Endodermal cell (in vitro differentiated cells): ENCODE measurements around the gene ZEB2. TPM values are rescaled to one million over a fixed set of nuclear protein-coding genes. Genes with fewer than 3 reads are reported as not detected.

ENCODE experiments used
- DNase-seq: peaks from one replicate; pipeline ENCODE4 v3.0.0-alpha.2; 2017
- H3K27ac ChIP-seq: 2 replicates; pipeline ENCODE4 v1.5.1; 2013; ENCODE audit warnings: mild to moderate bottlenecking, low read depth, low read length, moderate library complexity
- H3K27me3 ChIP-seq: 2 replicates; pipeline ENCODE4 v1.6.1; 2013; ENCODE audit warnings: mild to moderate bottlenecking, low read length, moderate library complexity; ENCODE audit not compliant: insufficient read depth, control insufficient read depth, poor library complexity, severe bottlenecking
- H3K36me3 ChIP-seq: 2 replicates; pipeline ENCODE4 v1.7.0; 2013; ENCODE audit warnings: mild to moderate bottlenecking, low read length, moderate library complexity; ENCODE audit not compliant: control insufficient read depth, insufficient read depth
- H3K4me1 ChIP-seq: one replicate; pipeline ENCODE4 v1.7.0; 2013; ENCODE audit warnings: low read length; ENCODE audit not compliant: control insufficient read depth, insufficient read depth
- H3K4me3 ChIP-seq: 2 replicates; pipeline ENCODE4 v1.5.1; 2013; ENCODE audit warnings: mild to moderate bottlenecking, low read length, moderate library complexity
- H3K9ac ChIP-seq: 2 replicates; pipeline ENCODE4 v1.6.1; 2013; ENCODE audit warnings: mild to moderate bottlenecking, low read length, moderate library complexity; ENCODE audit not compliant: poor library complexity, severe bottlenecking; ENCODE audit errors: extremely low read depth
- H3K9me3 ChIP-seq: 2 replicates; pipeline ENCODE4 v1.6.1; 2013; ENCODE audit warnings: mild to moderate bottlenecking, low read length, moderate library complexity; ENCODE audit not compliant: control insufficient read depth
- H3K27ac Mint-ChIP-seq: 2 replicates; pipeline ENCODE4 v1.8.0; 2020; ENCODE audit warnings: mixed read lengths
- H3K27me3 Mint-ChIP-seq: 2 replicates; pipeline ENCODE4 v1.8.0; 2021; ENCODE audit warnings: mild to moderate bottlenecking, mixed read lengths; ENCODE audit not compliant: insufficient read depth
- H3K36me3 Mint-ChIP-seq: 2 replicates; pipeline ENCODE4 v1.8.0; 2020; ENCODE audit warnings: low read depth, mixed read lengths
- H3K4me1 Mint-ChIP-seq: 2 replicates; pipeline ENCODE4 v1.8.0; 2020; ENCODE audit warnings: mixed read lengths
- H3K4me3 Mint-ChIP-seq: 2 replicates; pipeline ENCODE4 v1.8.0; 2020; ENCODE audit warnings: mild to moderate bottlenecking, moderate library complexity, mixed read lengths
- H3K9me3 Mint-ChIP-seq: 2 replicates; pipeline ENCODE4 v1.8.0; 2020; ENCODE audit warnings: mild to moderate bottlenecking, mixed read lengths
- CTCF ChIP-seq: fragments of 200-600 bp; sonication (generic); conservative IDR thresholded peaks from 2 replicates; pipeline ENCODE4 v1.5.0; 2021; ENCODE audit warnings: antibody characterized with exemption, mild to moderate bottlenecking
- WGBS, 2 experiments: methylation state at CpG; one replicate each; pipeline versions ENCODE4 v1.1.5 to v1.1.7; 2013; ENCODE audit warnings: missing lambda C conversion rate in 2 of 2, mixed read lengths in 1 of 2; ENCODE audit not compliant: insufficient coverage in 1 of 2, insufficient read length in 1 of 2; 5-methylcytosine and 5-hydroxymethylcytosine counted together
- total RNA-seq, 2 donors: library from RNA; stranded (reverse); fragmentation: NEBNext Ultra II Directional in 1 of 2; extraction: Animal tissue kit (Norgen Biotek cat#: 25700) in 1 of 2; gene quantifications; 2 replicates in 1 of 2; 3 replicates in 1 of 2; pipeline ENCODE4 v1.2.1, GENCODE V29; 2021

Gene ZEB2
- total RNA-seq, 2 donors from 2014 or later, result 0.29 to 0.31 TPM

GRCh38 chr2:144520756-144521487, 1.0 kb upstream of the ZEB2 start:
- Histone ChIP-seq H3K36me3 (no peaks in the 10 kb centered on the region), H3K27me3 (peaks cover 78% of the 10 kb centered on the region), H3K4me1 (peaks cover 6% of the 10 kb centered on the region), H3K27ac (no peak overlapping the region), H3K4me3 (no peak overlapping the region), H3K9ac (no peak overlapping the region), H3K9me3 (no peaks in the 10 kb centered on the region)
- Mint-ChIP-seq H3K27ac (no peak overlapping the region), H3K9me3 (no peaks in the 10 kb centered on the region), H3K4me3 (no peak overlapping the region), H3K27me3 (peaks cover 19% of the 10 kb centered on the region), H3K4me1 (peaks cover 20% of the 10 kb centered on the region), H3K36me3 (no peaks in the 10 kb centered on the region)
- DNase-seq, result no peak
- WGBS, 2 experiments, result 11 to 33% methylated on average over 3 to 8 of the region's 8 CpGs
- no peak for TF ChIP-seq CTCF

GRCh38 chr2:144519597-144519933, 354 bp downstream of the ZEB2 start:
- peak overlapping the region; percentile 72 for H3K27ac ChIP-seq
- peaks cover 88% of the 10 kb centered on the region for H3K27me3 ChIP-seq
- Mint-ChIP-seq H3K4me3 (no peak overlapping the region), H3K27me3 (peaks cover 25% of the 10 kb centered on the region), H3K4me1 (peaks cover 20% of the 10 kb centered on the region), H3K36me3 (no peaks in the 10 kb centered on the region), H3K9me3 (no peaks in the 10 kb centered on the region), H3K27ac (no peak overlapping the region)
- DNase-seq, result no peak
- TF ChIP-seq CTCF, result no peak
- 0 to 14% methylated on average over 1 to 3 of the region's 3 CpGs for WGBS, 2 experiments
- H3K36me3 ChIP-seq, result no peaks in the 10 kb centered on the region
- no peaks in the 10 kb centered on the region for H3K9me3 ChIP-seq
- peaks cover 6% of the 10 kb centered on the region for H3K4me1 ChIP-seq
- no peak overlapping the region for H3K9ac ChIP-seq
- H3K4me3 ChIP-seq, result peak overlapping the region; percentile 78

- no peaks in the 10 kb centered on the region for H3K36me3 Mint-ChIP-seq
- no peak overlapping the region for H3K4me3 Mint-ChIP-seq
- peaks cover 93% of the 10 kb centered on the region for H3K27me3 ChIP-seq
- H3K27ac Mint-ChIP-seq, result no peak overlapping the region
- peaks cover 19% of the 10 kb centered on the region for H3K4me1 Mint-ChIP-seq
- no peak overlapping the region for H3K9ac ChIP-seq
- H3K36me3 ChIP-seq, result no peaks in the 10 kb centered on the region
- DNase-seq, result no peak
- no peaks in the 10 kb centered on the region for H3K9me3 Mint-ChIP-seq
- 0 to 7% methylated on average over 3 to 7 of the region's 8 CpGs for WGBS, 2 experiments
- peaks cover 29% of the 10 kb centered on the region for H3K27me3 Mint-ChIP-seq
- peak overlapping the region; percentile 78 for H3K4me3 ChIP-seq
- H3K4me1 ChIP-seq, result peaks cover 6% of the 10 kb centered on the region
- H3K9me3 ChIP-seq, result no peaks in the 10 kb centered on the region
- H3K27ac ChIP-seq, result peak overlapping the region; percentile 72
- TF ChIP-seq CTCF, result no peak
These were observed 947 bp downstream of the ZEB2 start for GRCh38 chr2:144518748-144519596.
